ENCODE measurements around the gene CAMK2D.

Gene CAMK2D

GRCh38 chr4:113468165-113469022, 293.1 kb downstream of the CAMK2D start:
- Histone ChIP-seq H3K9me3 (ENCODE audit: control insufficient read depth in 1 of 2, low read length in 2 of 2) (no peaks in the 10 kb centered on the region), H3K27ac (ENCODE audit: low read length) (peak overlapping the region; percentile 90), H3K36me3 (ENCODE audit: control insufficient read depth in 1 of 2, insufficient read depth in 2 of 2, low read length in 2 of 2) (peaks cover 0 to 20% of the 10 kb centered on the region in 2 donors), H3K27me3 (ENCODE audit: low read depth, low read length) (no peaks in the 10 kb centered on the region), H3K4me1 (ENCODE audit: control insufficient read depth in 1 of 2, insufficient read depth in 2 of 2, low read length in 2 of 2) (no peaks in the 10 kb centered on the region), H3K4me3 (ENCODE audit: low read depth in 1 of 2, low read length in 2 of 2) (no peak overlapping the region)

GRCh38 chr4:113467581-113467980, 294.0 kb downstream of the CAMK2D start:
- Histone ChIP-seq H3K27ac (ENCODE audit: low read length) (peak overlapping the region; percentile 90), H3K9me3 (ENCODE audit: control insufficient read depth in 1 of 2, low read length in 2 of 2) (no peaks in the 10 kb centered on the region), H3K36me3 (ENCODE audit: control insufficient read depth in 1 of 2, insufficient read depth in 2 of 2, low read length in 2 of 2) (peaks cover 0 to 20% of the 10 kb centered on the region in 2 donors), H3K27me3 (ENCODE audit: low read depth, low read length) (no peaks in the 10 kb centered on the region), H3K4me3 (ENCODE audit: low read depth in 1 of 2, low read length in 2 of 2) (no peak overlapping the region), H3K4me1 (ENCODE audit: control insufficient read depth in 1 of 2, insufficient read depth in 2 of 2, low read length in 2 of 2) (no peaks in the 10 kb centered on the region)

GRCh38 chr4:113462286-113462685, 299.3 kb downstream of the CAMK2D start:
- no peak overlapping the region for H3K4me3 ChIP-seq (ENCODE audit: low read depth in 1 of 2, low read length in 2 of 2)

DNA sequence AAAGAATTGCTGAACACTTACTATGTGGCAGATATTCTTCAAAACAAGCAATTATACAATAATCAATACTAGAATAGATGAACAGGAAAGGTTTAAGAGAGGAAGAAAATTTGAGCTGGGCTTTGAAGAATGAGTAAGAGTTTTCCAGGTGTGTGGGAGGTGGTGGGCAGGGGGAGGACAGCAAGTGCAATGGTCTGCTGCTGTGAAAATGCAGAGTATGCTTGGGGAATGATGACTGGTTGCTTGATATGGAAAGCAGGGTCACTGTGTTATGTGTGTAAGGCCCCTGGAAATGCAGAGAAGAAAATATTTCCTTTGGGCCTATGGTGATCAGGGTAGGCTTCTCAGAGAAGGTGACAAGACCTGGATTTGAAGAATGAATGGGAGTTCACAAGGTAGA, 300.3 kb downstream of the CAMK2D start:
- no peak overlapping the region for H3K4me3 ChIP-seq (ENCODE audit: low read depth in 1 of 2, low read length in 2 of 2)
- no peaks in the 10 kb centered on the region for H3K4me1 ChIP-seq (ENCODE audit: control insufficient read depth in 1 of 2, insufficient read depth in 2 of 2, low read length in 2 of 2)
- H3K27me3 ChIP-seq (ENCODE audit: low read depth, low read length) = no peaks in the 10 kb centered on the region
- H3K36me3 ChIP-seq (ENCODE audit: control insufficient read depth in 1 of 2, insufficient read depth in 2 of 2, low read length in 2 of 2) = peaks cover 9 to 21% of the 10 kb centered on the region in 2 donors
- no peaks in the 10 kb centered on the region for H3K9me3 ChIP-seq (ENCODE audit: control insufficient read depth in 1 of 2, low read length in 2 of 2)
- no peak overlapping the region for H3K27ac ChIP-seq (ENCODE audit: low read length)

More at GRCh38 chr4:113462286-113462685, 299.3 kb downstream of the CAMK2D start:
- Histone ChIP-seq H3K27me3 (ENCODE audit: low read depth, low read length) (no peaks in the 10 kb centered on the region), H3K27ac (ENCODE audit: low read length) (no peak overlapping the region), H3K9me3 (ENCODE audit: control insufficient read depth in 1 of 2, low read length in 2 of 2) (no peaks in the 10 kb centered on the region), H3K4me1 (ENCODE audit: control insufficient read depth in 1 of 2, insufficient read depth in 2 of 2, low read length in 2 of 2) (no peaks in the 10 kb centered on the region), H3K36me3 (ENCODE audit: control insufficient read depth in 1 of 2, insufficient read depth in 2 of 2, low read length in 2 of 2) (peaks cover 1 to 13% of the 10 kb centered on the region in 2 donors)

DNA sequence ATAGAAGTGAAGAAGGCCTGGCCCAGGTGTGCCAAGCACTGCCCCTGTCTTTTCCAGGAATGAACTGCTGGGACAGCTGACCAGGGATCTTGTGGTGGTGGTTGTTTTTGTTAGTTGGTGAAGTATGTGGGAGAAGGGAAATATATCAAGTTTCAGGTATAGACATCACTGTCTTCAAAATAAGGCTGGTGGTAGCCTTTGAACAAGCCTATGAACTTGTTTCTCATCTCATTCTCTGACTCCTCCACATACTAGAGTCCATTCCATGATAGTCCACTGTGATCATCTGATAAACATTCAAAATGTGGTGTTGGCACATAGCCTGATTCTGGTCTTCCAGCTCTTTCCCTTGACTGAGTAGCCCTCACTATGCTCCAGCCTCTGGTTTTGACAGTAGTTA, 303.7 kb downstream of the CAMK2D start:
- Histone ChIP-seq H3K27me3 (ENCODE audit: low read depth, low read length) (no peaks in the 10 kb centered on the region), H3K36me3 (ENCODE audit: control insufficient read depth in 1 of 2, insufficient read depth in 2 of 2, low read length in 2 of 2) (peaks cover 9 to 12% of the 10 kb centered on the region in 2 donors), H3K9me3 (ENCODE audit: control insufficient read depth in 1 of 2, low read length in 2 of 2) (no peaks in the 10 kb centered on the region), H3K27ac (ENCODE audit: low read length) (no peak overlapping the region), H3K4me3 (ENCODE audit: low read depth in 1 of 2, low read length in 2 of 2) (no peak overlapping the region), H3K4me1 (ENCODE audit: control insufficient read depth in 1 of 2, insufficient read depth in 2 of 2, low read length in 2 of 2) (no peaks in the 10 kb centered on the region)

- H3K4me1 ChIP-seq (ENCODE audit: control insufficient read depth in 1 of 2, insufficient read depth in 2 of 2, low read length in 2 of 2) = peaks cover 0 to 3% of the 10 kb centered on the region in 2 donors
- no peaks in the 10 kb centered on the region for H3K27me3 ChIP-seq (ENCODE audit: low read depth, low read length)
- no peak overlapping the region for H3K27ac ChIP-seq (ENCODE audit: low read length)
- H3K4me3 ChIP-seq (ENCODE audit: low read depth in 1 of 2, low read length in 2 of 2) = no peak overlapping the region
- peaks cover 9 to 12% of the 10 kb centered on the region in 2 donors for H3K36me3 ChIP-seq (ENCODE audit: control insufficient read depth in 1 of 2, insufficient read depth in 2 of 2, low read length in 2 of 2)
- no peaks in the 10 kb centered on the region for H3K9me3 ChIP-seq (ENCODE audit: control insufficient read depth in 1 of 2, low read length in 2 of 2)
Measured at GRCh38 chr4:113457121-113457520, 304.4 kb downstream of the CAMK2D start.

DNA sequence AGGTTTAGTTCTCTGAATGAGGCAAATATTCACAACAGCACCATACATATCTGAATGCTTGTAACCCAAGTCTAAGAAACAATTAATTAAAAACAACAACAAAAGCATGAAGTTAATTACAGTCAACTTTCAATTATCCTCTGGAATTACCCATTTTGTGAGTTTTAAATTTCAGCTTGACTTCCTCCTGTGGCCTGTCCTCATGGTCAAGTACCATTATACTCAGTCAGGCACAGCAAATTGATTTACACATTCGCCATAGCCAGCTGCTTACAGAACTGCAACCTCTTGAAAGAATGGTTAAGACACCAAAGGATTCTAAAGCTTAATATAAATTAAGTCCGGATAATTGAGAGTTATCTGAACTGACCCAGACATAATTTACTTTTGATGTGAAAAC, 306.5 kb downstream of the CAMK2D start:
- Histone ChIP-seq H3K27ac (ENCODE audit: low read length) (no peak overlapping the region), H3K27me3 (ENCODE audit: low read depth, low read length) (no peaks in the 10 kb centered on the region), H3K4me3 (ENCODE audit: low read depth in 1 of 2, low read length in 2 of 2) (no peak overlapping the region), H3K36me3 (ENCODE audit: control insufficient read depth in 1 of 2, insufficient read depth in 2 of 2, low read length in 2 of 2) (peaks cover 9 to 12% of the 10 kb centered on the region in 2 donors), H3K4me1 (ENCODE audit: control insufficient read depth in 1 of 2, insufficient read depth in 2 of 2, low read length in 2 of 2) (peaks cover 0 to 5% of the 10 kb centered on the region in 2 donors), H3K9me3 (ENCODE audit: control insufficient read depth in 1 of 2, low read length in 2 of 2) (no peaks in the 10 kb centered on the region)

DNA sequence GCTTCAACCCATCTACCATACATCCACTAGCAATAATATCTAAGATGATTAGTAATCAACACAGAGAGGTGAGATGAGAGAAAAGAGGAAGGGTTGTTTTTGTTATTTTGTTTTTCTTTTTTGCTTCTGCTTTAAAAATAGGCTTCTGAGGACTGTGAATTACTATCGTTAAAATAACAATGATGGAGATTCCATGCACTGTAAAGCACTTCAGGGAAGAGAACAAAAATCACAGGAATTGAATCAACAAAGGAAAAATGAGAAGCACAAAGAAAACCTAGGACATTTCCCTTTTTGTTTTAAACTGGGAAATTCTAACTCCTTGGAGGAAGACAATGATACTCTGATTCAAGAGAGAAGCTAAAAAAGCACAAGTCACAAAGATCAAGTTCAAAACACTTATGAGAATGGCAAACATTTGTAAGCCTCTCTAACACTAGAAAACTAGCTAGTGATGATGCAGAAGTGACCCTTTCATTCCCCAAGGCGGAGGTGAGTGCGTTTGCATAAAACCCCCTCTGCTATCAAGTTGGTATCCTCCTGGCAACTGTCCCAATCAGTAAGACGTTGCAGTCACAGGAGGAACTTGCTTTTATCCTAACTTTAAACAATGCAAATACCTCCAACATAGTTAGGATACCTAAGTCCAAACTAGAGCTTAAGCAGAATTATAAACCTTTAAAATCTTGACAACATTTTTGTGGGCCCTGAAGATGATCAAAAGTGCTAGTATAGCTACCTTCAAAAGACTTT, 308.5 kb downstream of the CAMK2D start:
- Histone ChIP-seq H3K36me3 (ENCODE audit: control insufficient read depth in 1 of 2, insufficient read depth in 2 of 2, low read length in 2 of 2) (peaks cover 8 to 9% of the 10 kb centered on the region in 2 donors), H3K27me3 (ENCODE audit: low read depth, low read length) (no peaks in the 10 kb centered on the region), H3K4me1 (ENCODE audit: control insufficient read depth in 1 of 2, insufficient read depth in 2 of 2, low read length in 2 of 2) (peaks cover 0 to 5% of the 10 kb centered on the region in 2 donors), H3K27ac (ENCODE audit: low read length) (peak overlapping the region; percentile 58), H3K9me3 (ENCODE audit: control insufficient read depth in 1 of 2, low read length in 2 of 2) (no peaks in the 10 kb centered on the region), H3K4me3 (ENCODE audit: low read depth in 1 of 2, low read length in 2 of 2) (no peak overlapping the region)

- no peaks in the 10 kb centered on the region for H3K9me3 ChIP-seq (ENCODE audit: control insufficient read depth in 1 of 2, low read length in 2 of 2)
- H3K27me3 ChIP-seq (ENCODE audit: low read depth, low read length) = no peaks in the 10 kb centered on the region
- peaks cover 6% of the 10 kb centered on the region in 2 donors for H3K36me3 ChIP-seq (ENCODE audit: control insufficient read depth in 1 of 2, insufficient read depth in 2 of 2, low read length in 2 of 2)
- H3K4me3 ChIP-seq (ENCODE audit: low read depth in 1 of 2, low read length in 2 of 2) = no peak overlapping the region
- peaks cover 0 to 11% of the 10 kb centered on the region in 2 donors for H3K4me1 ChIP-seq (ENCODE audit: control insufficient read depth in 1 of 2, insufficient read depth in 2 of 2, low read length in 2 of 2)
- peak overlapping the region; percentile 6 for H3K27ac ChIP-seq (ENCODE audit: low read length)
Measured at GRCh38 chr4:113452152-113452551, 309.4 kb downstream of the CAMK2D start.

- peaks cover 5 to 11% of the 10 kb centered on the region in 2 donors for H3K4me1 ChIP-seq (ENCODE audit: control insufficient read depth in 1 of 2, insufficient read depth in 2 of 2, low read length in 2 of 2)
- peaks cover 0 to 3% of the 10 kb centered on the region in 2 donors for H3K9me3 ChIP-seq (ENCODE audit: control insufficient read depth in 1 of 2, low read length in 2 of 2)
- H3K36me3 ChIP-seq (ENCODE audit: control insufficient read depth in 1 of 2, insufficient read depth in 2 of 2, low read length in 2 of 2) = peaks cover 0 to 3% of the 10 kb centered on the region in 2 donors
- H3K4me3 ChIP-seq (ENCODE audit: low read depth in 1 of 2, low read length in 2 of 2) = no peak overlapping the region
- H3K27ac ChIP-seq (ENCODE audit: low read length) = no peak overlapping the region
- no peaks in the 10 kb centered on the region for H3K27me3 ChIP-seq (ENCODE audit: low read depth, low read length)
Measured at GRCh38 chr4:113450295-113451080, 311.1 kb downstream of the CAMK2D start.
